Midbrain (tissue), 1 donor: ENCODE data around the gene DDX39A.

Experiments used
- DNase-seq: peaks from one replicate; lab custom pipeline; 2025; lab: John Stamatoyannopoulos, UW

Gene DDX39A

DNA sequence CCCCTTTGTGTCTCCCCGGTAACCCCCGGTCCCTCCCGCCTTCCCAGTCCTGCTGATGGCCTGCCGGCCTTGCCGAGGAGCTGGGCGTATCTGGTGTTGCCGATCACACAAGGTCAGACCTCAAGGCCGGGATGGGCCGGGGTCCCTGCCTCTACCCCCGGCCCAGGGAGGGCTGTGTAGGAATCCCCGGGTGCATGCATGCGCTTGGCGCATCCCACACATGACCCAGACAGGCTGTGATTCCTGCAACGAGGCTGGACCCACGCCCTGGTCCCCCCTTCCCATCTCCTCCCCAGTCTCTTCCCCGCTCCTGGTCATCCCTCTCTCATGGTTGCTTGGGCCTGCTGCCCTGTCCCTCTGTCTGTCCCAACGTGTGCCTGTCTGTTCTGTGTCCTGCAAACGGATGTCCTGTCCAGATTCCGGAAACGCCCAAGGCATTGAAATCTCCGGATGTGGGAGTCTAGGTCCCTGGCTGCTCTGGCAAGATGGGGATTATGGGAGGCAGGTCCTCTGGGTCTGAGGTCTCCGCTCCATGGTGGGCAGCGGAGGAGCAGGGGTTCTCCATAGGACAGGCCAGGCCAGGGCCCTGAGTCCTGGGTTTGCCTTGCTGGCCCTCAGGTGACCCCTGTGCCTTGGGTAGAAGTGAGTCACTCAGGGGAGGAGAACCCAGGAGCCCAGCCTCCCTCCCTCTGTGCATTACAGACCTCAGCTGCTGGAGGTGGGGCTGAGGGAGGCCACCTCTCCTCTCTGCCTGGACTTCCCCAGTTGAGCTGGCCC lies 15.6 kb upstream of the DDX39A start:
- DNase-seq: no peak

DNA sequence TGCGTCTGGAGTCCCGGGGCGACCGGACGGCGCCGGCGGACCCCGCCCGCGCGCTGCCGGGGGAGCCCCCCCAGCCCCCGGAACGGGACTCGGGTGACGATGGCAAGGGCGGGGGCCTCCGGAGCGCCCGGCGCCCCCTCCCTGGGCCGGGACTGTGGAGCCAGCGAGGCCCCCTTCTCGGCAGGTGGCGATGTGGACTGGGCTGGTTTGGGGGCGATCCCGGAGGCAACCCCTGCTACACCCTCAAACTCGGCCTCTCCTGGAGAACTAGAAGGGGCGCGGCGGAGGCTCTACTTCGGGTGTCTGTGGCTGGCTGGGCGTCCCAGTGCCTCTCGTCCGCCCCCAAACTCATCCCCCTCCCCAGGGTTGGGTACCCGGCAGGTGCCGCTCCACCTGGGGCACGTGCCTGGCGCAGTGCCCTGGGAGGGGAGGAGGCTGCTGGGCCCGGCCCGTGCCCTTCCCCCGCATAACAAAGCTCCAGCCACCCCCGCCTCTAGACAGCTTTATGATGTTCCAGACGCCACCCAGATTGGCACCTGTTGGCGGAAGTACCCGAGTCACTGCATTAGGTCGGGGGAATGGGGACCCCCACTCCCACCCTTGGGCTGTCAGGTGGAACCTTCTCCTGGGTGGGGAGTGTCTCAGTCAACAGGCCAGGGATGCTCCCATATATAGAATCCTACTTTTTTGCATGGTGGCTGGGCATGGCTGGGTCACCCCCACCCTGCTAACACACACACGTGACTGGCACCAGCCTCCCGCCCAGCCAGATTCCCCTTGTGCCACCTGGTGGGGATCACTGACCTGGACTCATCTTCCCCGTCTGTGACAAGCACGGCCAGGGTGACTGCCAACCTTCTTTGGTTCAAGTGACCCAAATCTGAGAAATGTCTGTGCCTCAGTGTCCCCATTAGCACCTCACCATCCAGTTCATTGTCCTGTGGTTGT lies 14.7 kb upstream of the DDX39A start:
- no peak for DNase-seq

DNA sequence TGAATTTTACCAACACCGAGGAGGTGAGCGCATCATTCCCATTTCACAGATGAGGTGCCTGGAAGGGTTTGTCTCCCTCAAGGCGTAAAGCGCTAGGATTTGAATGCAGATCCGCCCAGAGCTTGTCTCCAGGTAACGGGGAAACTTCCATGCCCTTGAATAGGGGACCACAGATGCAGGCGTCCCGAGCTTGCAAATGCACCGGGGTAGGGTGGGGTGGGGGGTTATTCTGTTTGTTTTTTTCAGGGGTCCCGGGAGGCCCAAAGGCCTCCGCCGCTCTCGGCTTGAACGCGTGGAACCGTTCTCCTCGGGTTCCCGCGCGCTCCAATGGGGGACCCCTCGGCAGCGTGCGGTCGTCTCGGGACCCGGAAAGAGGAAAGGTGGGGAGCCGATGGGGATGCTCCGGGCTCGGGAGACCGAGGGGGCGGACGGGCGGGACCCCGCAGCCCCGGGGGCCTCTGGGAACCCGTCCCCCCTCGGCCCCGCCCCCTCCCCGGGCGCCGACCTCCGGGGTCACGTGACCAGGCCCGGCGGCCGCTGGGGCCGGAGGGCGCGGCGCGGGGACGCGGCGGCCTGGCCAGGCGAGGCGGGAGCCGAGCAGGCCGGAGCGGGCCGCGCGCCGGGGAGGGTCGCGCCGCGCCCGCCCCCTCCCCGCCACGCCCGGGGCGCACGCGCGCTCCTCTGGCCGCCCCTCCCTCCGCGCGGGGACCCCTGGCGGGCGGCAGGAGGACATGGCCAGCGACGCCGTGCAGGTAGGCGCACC lies 13.8 kb upstream of the DDX39A start, which contains the start of gene PKN1:
TSS of gene PKN1 (plus strand) at position 516 of the 763 bp plus-strand sequence. CDS start at position 732, 216 bp downstream.
- peak; percentile 68 for DNase-seq

DNA sequence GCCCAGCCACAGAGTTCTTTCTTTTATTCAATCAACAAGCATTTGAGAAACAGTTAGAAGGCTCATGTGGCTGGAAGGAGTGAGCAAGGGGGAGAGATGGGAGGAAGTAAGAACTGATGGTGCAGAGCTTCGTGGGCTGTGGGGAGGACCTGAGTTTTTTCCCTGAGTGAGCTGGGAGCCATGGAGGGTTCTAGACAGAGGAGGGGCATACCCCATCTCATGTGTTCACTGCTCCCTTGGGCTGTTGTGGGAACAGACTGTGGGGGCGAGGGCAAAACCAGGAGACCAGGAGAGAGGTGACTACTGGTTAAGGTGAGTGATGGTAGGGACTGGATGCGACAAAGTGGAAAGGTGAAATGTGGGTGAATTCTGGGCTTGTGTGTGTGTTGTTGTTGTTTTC lies 11.6 kb upstream of the DDX39A start:
- no peak for DNase-seq

DNA sequence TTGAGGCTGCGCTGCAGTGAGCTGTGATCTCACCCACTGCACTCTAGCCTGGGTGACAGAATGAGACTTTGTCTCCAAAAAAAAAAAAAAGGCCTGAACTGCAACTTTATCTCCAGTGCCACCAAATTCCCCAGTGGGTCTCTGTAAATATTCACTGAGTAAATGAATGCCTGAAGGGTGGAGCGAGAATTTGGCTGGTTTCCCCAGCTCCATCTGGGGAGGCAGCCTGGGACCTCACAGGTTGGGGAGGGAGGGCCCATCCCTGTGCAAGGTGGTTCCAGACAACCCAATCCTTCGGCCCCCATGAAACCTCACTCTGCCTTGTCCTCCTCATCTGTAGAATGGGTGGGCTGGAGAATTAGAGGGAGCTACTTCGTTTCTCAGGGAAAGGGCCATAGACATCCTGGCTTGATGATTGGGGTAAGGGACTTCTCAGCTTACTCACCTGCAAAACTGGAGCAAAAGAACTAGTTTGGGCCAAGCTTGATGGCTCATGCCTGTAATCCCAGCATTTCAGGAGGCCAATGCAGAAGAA lies 9.8 kb upstream of the DDX39A start:
- no peak for DNase-seq

DNA sequence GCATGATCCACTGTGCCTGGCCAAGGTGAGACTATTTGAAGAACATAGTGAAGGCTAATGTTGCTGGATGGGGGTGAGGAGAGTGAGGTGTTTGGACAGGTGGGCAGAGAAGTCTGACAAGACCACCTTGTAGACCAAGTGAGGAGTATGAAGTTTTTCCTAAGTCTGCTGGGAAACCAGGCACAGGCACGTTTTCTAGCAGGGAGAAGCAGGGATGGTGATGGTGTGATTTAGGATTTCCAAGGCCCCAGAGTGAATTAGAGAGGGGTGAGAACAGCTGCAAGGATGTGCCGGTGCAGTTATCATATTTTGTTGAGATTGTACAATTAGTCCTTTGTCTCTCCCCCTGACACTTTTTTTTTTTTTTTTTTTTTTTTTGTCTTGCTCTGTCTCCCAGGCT lies 8.3 kb upstream of the DDX39A start:
- no peak for DNase-seq

DNA sequence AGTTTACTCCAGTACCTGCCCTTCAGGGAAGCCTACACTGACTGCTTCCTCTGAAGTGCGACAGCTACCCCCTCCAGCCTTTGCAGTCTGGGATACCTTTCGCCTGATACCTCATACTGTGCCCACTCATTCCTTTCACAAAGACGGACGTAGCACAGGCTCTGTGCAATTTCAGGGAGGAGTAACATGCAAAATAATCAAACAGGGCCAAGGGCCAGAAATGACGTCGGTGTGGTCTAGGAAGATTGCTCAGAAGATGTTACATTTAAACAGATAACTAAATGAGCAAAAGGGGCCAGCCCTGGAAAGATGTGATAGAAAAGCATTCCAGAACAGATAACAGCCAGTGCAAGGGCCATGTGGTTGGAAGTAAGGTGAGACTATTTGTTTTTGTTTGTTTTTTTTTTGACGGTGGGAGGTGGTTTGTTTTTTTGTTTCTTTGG lies 6.6 kb upstream of the DDX39A start:
- DNase-seq: no peak

DNA sequence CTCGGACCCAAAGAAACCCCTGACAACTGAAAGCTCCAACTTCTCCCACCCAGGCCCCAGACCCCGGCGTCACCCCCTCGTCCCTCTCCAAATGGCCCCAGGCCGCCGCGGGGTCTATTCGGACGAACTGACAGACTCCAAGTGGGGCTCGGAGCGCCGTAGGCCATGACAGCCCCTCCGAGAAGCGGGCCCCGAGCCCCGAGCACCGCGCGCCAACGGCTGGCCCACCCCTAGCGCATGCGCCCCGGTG lies 360 bp downstream of the DDX39A start:
- no peak for DNase-seq

DNA sequence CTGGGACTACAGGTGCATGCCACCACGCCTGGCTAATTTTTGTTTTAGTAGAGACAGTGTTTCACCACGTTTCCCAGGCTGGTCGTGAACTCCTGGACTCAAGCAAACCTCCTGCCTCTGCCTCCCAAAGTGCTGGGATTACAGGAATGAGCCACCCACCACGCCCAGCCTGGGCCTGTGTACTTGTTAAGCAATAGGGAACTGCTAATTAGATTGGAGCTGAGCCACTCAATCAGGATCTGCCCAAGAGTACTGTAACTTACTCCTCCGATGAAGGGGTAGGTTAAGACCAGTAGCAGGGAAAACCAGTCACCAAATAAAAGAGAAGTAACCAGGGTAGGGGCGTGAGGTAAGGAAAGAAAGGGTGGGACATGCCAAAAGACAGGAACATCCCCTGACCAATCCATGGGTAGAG lies 2.3 kb downstream of the DDX39A start:
- no peak for DNase-seq

DNA sequence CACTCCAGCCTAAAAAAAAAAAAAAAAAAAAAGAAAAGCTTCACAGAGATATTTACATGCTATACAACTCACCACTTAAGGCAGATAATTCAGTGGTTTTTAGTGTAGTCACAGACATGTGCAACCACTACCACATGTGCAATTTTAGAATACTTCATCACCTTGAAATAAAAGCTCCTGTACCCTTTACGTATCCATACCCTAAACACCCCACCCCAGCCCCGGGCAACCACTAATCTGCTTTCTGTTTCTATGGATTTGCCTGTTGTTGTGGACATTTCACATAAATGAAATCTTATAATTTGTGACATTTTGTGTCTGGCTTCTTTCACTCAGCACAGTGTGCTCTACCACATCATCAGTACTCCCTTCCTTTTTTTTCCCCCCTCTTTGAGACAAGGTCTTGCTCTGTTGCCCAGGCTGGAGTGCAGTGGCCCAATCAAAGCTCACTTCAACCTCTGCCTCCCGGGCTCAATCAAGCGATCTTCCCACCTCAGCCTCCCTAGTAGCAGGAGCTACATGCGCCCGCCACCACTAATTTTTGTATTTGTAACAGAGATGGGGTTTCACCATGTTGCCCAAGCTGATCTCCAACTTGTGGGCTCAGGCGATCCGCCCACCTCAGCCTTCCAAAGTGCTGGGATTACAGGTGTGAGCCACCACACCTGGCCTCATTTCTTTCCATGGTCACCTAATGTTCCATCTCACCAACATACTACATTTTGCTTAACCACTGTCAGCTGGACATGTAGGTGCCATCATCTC lies 4.0 kb downstream of the DDX39A start:
- DNase-seq: no peak

DNA sequence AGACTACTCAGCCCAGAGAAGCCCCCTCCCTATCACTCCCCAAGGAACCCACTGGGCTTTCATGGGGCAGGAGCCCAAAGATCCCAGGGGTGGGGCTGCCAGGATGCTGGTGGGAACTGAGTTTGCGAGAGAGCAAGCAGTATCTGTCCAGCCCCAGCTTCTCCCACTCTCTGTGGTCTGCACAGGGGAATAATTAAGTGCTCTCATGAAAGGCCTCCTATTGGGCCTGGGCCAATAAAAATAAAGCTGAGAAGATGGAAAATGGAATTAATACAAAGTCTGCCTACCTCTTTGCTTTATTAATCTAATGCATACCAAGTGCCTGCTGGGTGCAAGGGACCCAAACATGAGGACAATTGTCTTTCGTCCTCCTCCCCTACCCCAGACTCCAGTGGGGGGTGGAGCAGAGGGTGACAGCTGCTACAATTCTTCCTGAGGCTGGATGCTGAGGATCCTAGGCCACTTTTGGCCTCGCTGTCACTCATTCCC lies 5.4 kb downstream of the DDX39A start:
- no peak for DNase-seq

DNA sequence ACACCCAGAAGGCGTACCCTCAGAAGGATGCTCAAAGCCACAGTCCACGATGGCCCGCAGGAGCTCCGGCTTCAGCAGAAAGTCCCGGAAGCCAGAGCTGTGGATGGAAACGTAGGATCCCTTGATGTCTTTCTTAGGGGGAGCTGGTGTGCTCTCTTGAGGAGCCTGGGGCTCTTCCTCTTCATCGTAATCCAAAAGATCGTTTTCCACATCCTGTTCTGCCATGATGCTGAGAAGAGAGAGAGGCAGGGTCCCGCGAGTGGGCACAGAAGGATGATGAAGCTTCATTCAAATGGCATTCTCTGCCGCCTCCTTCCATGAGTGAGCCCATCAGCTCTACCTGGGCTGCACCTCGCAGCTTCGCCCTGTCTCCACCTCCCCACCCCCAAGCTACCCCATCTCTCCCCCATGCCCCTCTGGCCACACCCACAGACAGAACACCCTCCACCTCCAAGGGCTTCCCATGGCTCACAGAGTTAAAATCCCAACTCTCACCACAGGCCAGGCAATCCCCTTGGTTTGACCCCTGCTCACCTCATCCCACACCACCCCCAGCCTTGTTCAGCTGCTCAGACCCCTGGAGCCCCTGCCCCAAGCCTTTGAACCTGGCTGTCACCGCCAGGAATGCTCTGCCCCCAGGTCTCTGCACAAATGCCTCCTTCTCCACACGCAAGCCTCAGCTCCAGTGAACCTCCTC lies 6.0 kb downstream of the DDX39A start:
- DNase-seq: no peak

DNA sequence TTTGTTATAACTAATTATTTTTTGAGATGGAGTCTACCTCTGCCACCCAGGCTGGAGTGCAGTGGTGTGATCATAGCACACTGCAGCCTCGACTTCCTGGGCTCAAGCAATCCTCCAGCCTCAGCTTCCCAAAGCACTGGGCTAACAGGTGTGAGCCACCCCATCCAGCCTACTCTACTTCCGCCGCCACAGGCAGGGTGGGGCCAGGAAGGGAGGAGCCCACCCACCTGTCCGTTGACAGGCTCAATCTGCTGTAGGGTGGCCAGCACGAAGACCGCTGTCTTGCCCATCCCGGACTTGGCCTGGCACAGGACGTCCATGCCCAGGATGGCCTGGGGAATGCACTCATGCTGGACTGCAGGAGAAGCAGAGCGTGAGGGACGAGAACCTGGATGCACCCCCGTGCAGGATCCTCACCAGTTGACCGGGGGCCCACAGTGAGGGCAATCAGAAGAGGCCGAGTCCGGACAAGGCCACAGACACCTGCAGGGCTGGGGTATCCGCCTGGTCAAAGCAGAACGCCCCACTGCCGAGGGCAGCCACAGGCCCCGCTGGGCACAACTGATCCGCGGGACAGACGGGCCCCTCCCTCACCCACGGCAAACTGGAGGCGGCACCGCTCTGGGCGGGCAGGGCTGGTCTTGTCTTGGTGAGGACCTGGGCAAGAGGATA lies 6.7 kb downstream of the DDX39A start:
- no peak for DNase-seq

DNA sequence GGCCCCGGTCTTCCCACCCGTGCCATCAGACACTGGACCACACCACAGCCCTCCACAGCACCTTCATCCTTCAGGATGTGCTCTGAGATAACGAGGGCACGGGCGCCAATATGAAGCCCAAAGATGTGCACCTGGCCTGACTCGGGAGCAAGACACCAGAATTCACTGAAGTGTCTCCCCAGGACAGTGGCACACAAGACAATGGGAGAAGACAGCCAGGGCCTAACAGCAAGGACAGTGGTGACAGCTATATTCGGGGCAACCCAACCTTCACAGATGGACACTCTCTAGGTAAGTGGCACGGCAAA lies 7.2 kb downstream of the DDX39A start:
- DNase-seq: no peak

DNA sequence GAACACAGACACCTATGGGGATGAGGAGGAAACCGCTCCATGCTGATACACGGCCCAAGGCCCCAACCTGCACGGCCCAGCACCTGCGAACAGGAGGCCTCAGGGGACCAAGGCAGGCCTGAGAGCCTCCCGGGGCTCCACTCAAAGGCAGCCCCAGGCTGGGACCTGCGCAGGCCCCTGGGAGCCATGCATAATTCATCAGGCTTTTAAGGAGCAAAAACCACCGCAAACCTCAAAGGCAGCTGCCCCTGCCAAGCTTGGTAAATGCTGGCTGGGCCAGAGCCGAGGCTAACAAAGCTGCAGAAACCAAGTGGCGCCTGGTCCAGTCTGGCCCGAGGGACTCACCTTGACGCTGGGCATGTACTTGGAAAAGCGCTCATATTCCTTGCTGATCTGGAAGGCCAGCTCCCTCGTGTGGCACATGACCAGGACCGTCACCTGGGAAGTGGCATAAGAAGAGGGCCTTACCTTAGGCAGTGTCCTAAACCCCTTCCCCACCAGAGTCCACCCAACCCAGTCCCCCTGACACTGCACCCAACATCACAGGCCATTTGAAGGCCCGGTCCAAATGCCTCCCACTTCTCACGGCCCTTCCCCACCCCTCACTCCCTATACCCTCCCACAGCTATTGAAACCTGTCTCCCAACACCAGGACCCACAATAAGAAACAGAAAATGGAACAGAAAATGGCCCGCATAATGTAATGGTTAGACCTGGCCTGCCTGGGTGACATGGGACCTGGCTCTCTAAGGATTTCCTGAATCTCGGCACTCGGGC lies 7.8 kb downstream of the DDX39A start:
- no peak for DNase-seq

DNA sequence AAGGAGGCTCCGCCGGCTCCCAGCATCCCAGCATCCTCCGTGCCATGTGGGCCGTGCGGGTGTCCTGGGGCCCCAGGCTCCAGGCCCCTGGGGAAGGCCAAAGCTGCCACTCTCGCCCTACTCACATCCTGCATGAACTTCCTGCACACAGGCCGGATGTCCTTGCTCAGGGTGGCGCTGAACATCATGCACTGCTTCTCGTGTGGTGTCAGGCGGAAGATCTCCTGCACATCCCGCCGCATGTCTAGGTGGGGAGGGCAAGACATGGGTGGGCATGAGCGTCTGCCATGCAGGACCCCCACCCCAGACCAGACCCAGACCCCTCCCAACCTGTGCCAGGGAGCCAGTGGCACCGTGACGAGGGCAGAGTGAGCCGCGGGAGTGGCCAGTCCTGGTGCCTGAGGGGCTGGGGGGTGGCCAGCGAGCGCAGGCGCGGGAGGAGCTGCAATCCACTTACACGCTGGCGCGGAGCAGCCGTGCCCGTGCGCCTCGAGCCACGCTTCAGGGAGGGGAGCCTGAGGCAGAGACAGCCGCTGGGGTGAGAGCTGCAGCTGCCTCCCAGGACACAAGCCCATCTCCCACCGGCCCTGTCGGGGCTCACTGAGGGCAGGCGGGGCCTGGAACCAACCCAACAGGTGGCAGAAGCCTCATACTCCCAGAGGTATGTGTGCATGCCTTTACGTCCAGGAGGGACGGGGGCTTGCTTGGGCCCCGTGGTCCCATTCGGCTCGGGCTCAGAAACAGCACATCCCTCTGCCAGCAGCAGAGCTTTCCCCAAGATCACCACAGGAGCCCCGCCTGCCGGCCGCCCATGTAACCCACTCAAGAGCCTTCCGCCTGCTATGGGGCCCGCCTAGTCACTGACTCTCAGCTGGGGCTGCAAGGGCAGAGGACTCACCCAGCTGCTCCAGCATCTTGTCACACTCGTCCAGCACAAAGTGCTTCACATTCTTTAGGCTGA lies 8.8 kb downstream of the DDX39A start:
- DNase-seq: no peak

DNA sequence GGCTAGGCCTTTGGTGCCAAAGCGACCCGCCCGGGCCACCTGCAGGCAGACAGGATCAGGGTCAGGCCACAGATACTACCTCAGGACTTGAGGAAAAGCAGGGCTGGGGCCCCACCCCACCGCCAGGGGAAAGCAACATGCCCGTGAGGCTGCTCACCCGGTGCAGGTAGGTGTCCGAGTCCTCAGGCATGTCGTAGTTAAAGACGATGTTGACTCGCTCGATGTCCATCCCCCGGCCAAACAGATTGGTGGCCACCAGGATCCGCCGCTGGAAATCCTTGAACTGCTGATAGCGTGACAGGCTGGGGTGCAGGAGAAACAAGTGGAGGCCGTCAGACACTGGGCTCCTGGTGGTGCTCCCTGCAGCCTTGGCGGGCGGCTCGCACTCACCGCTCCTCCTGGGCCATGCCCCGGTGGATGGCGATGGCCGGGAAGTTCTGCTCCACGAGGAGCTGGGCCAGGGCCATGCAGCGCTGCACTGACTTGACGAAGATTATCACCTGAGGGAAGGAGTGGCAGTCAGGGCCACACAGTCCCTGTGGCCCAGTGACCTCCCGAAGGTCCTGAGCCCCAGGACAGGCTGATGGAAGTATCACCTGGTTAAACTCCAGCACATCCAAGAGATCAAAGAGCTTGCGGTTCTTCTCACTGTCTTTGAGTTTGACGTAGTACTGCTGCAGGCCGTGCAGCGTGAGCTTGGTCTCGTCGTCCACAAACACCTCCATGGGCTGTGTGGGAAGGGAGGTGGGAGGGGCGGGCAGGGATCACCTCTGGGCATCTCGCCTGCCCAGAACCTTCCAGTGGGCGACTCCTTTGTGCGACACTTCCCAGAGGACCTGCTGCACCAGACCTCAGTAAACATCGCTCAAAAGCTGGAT lies 9.8 kb downstream of the DDX39A start:
- DNase-seq: no peak
